Hippocampal formation (tissue), 2 donors: ENCODE data around the gene RRM2.

Experiments
- DNase-seq, 2 donors: peaks; one replicate each; lab custom pipeline; 2025; lab: John Stamatoyannopoulos, UW

The RRM2 gene

DNA sequence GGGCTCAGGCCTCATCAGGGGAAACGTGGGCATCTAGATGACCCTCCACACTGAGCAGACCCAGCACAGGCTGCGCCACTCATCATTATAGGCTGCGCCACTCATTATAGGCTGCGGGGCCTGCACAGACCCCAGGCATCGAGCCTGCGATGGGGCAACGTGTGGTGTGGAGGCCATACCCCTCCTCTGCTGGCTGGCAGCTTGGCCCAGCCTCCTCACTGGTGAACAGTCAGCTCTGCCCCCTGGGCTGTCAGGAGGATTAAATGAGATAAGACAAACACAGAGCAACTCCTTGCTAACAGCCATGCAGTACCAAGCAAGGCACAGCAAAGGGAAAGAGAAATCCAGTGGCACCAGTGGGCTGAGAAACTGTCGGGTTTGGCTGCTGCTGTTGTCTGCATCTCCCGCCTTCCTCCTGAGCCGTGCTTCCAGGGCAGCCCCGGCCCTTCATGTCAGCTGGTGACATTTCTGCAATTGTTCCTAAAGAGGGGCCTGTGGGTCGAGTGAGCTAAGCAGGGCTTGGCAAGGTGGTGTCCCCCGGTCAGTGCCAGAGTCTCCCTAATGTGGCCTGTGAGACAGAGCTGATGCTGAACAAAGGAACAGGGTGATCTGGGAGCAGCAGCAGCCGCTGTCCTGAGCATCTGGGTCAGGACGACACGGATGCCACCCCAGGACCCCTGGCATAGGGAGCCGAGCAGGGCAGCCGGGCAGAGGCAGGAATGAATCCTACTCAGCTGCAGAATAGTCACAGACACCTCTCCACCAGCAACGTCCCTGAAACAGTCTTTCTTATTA, 48.7 kb downstream of the RRM2 start:
- DNase-seq = no peak

DNA sequence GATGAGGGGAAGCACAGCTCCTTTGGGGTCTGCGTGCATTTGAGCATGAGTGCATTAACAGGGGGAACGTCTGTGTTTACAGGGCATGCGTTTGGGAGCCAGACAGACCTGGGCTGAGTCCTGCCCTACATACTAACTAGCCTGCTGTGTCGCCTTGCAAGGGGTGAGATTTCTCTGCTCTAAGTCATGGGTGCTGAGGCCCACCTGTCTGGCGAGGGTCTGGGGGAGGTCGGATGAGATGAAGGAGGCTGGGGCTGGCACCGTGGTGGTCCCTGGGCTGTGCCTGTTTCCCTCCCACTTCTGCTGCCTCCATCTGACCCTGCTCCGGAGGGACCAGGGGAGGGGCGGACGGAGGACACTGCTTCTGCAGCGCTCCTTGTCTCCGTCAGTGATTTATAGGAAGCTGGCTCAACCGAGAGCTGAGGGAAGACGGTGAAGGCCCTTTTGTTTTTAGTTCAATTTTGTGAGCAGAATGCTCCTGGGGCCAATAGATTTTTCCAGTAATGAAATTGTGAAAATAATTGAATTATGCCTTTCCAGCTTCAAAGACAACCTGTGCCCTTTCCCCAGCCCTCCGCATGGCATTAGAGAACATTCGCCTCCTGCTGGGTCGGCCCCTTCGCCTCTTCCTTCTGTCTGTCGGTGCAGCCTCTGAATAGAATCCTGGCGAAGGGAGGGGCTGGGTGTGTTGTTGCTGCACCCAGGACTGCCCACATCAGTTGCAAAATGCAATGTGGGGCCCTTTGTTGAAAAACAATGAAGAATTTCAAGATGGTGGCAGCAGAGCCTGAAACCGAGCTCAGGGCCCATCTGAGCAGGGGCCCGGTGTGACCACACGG, 49.7 kb downstream of the RRM2 start:
- no peak for DNase-seq

DNA sequence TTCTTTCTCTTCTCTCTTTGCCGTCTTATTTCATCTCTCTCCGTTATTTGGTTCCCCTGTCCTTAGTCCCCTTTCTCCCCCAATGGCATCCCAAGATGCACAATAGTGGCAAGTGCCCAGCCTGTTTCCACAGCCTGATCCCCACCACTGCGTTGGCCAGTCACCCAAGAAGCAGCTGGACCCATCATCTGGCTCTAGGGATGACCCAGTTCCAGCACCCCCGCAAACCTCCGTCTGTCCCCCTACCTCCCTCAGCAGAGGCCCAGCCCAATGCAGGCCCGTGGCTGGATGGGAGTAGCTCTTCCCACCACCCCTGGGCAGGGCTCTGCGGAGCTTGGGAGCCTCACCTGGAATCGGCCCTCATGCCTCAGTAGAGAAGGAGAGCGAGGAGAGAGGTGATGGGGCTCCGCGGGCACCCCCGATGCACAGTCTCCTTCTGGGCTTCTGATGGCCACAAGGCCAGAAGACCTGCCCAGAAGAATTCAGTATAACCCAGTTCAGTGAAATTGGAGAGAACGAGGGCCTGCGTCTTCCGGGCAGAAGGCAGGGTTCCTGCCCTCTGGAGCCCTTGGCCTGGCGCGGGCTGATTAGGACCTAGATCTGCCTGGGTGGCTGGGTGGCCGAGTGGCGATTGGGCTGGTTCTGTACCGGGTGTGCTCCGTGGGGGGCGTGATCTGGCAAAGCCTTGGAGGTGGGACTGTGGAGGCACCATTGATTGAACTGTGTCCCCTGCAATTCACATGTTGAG, 50.9 kb downstream of the RRM2 start:
- DNase-seq = no peak

DNA sequence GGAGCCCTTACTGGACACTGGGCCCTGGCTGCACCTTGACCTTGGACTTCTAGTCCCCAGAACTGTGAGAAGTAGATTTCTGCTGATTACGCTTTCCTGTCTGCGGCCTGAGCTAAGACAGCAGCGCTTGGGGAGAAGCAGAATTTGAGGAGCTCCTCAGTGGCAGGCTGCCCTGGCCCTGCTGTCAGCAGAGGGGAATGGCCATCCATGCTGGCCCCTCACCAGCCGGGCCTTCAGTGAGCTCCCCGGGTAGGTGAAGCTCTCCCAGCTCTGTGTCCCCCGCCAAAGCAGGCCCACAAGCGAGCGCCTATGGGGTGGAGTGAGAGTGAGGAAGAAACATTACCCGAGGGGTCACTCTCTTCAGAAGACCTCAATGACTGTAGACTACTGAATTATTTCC, 51.6 kb downstream of the RRM2 start:
- DNase-seq = no peak

DNA sequence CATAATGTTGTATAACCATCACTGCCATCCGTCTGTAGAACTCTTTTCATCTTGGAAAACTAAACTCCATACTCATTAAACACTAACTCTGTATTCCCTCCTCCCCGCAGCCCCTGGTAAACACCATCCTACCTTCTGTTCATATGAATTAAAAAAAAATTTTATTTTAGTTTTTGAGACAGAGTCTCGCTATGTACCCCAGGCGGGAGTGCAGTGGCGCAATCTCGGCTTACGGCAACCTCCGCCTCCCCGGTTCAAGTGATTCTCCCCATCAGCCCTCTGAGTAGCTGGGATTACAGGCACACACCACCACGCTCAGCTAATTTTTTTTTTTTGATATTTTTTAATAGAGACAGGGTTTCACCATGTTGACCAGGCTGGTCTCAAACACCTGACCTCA, 52.9 kb downstream of the RRM2 start:
- no peak for DNase-seq

DNA sequence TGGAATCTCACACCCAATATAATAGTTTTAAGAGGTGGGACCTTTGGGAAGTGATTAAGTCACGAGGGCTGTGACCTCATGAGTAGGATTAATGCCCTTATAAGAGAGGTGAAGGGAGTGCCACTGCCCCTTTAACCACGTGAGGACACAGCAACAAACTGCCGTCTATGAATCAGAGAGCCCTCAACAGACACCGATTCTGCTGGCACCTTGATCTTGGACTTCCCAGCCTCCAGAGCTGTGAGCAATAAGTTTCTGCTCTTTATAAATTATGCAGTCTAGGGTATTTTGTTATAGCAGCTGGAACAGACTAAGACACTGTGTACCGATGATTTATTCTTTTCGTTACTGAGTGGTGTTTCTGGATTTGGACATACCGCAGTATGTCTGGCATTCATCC, 56.2 kb downstream of the RRM2 start:
- DNase-seq = no peak

DNA sequence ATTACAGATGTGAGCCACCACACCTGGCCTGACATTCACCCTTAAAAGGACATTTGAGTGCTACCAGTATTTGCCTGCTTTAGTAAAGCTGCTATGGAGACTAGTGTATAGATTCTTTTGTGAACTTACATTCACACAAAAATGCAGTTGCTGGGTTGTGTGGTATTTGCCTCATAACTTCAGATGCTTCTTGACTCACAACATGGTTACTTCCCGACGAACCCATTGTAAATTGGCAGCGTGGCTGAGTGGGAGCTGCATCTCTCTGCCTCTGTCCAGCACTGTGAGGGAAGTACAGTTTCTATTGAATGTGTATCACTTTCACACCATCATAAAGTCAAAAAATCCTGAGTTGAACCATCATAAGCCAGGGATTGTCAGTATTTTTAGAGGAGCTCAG, 56.9 kb downstream of the RRM2 start:
- no peak for DNase-seq

DNA sequence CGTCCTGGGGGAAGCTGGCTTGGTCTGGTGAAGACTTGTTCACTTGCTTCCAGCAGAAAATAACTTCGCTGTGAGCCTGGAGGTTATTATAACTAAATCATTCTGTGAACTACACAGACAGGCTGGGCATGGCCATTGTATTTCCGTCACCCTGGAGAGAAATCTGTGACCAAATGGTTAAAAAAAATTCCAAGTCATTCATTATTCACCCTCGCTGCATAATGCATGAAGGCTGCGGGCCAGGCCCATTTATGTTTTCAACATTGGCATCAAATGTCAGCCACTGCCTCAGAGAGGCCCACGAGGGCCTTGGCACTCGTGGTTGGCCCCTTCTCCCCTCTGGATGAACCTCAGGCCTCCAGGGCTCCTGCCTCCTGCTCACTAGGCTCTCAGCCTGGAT, 57.7 kb downstream of the RRM2 start:
- no peak for DNase-seq
